NCI-H1092 (cell line): ENCODE data around the gene NDUFB10.
A peak's percentile ranks its signal among the peaks of the same experiment; 100 is the strongest.
"Not testable (repeated sequence)": the region's sequence is repeated elsewhere in the genome, so short reads cannot be mapped to it uniquely, and the experiment has no call there.

Experiments used
- DNase-seq: peaks from one replicate; lab custom pipeline; 2025; lab: John Stamatoyannopoulos, UW

NDUFB10 gene

GRCh38 chr16:1959269-1960039, at the start of gene NDUFB10:
Gene NDUFB10 (plus strand): TSS chr16:1959538. CDS start chr16:1959625, 87 bp downstream.
- DNase-seq, result peak; percentile 83

- DNase-seq, result no peak
These were observed 49.6 kb upstream of the NDUFB10 start for GRCh38 chr16:1909561-1910231.

GRCh38 chr16:1911467-1912214, 47.7 kb upstream of the NDUFB10 start:
- no peak for DNase-seq

GRCh38 chr16:1912215-1912543, 47.2 kb upstream of the NDUFB10 start:
- no peak for DNase-seq

- peak; percentile 31 for DNase-seq
These were observed 45.8 kb upstream of the NDUFB10 start for GRCh38 chr16:1913327-1914083.

GRCh38 chr16:1914084-1914608, 45.2 kb upstream of the NDUFB10 start:
- no peak for DNase-seq

GRCh38 chr16:1914988-1915387, 44.4 kb upstream of the NDUFB10 start:
- no peak for DNase-seq

GRCh38 chr16:1915732-1916639, 43.4 kb upstream of the NDUFB10 start:
- no peak for DNase-seq

- no peak for DNase-seq
These were observed 42.7 kb upstream of the NDUFB10 start for GRCh38 chr16:1916640-1916990.

- no peak for DNase-seq
These were observed 42.2 kb upstream of the NDUFB10 start for GRCh38 chr16:1917056-1917664.

GRCh38 chr16:1917665-1918350, 41.5 kb upstream of the NDUFB10 start:
- DNase-seq, result no peak

GRCh38 chr16:1918351-1919326, 40.7 kb upstream of the NDUFB10 start, which contains the start of gene HS3ST6:
Gene HS3ST6 (minus strand): TSS chr16:1918415. CDS start chr16:1918323, 92 bp downstream.
- DNase-seq, result no peak

GRCh38 chr16:1919327-1919998, 39.9 kb upstream of the NDUFB10 start:
- DNase-seq, result no peak

GRCh38 chr16:1920122-1920521, 39.2 kb upstream of the NDUFB10 start:
- not testable (repeated sequence) for DNase-seq

GRCh38 chr16:1920727-1921171, 38.6 kb upstream of the NDUFB10 start:
- no peak for DNase-seq

GRCh38 chr16:1922357-1922756, 37.0 kb upstream of the NDUFB10 start:
- DNase-seq, result no peak

- DNase-seq, result no peak
These were observed 35.9 kb upstream of the NDUFB10 start for GRCh38 chr16:1923299-1924034.
